Activated B cell treated with CpG ODN at 0.5 μM for 24 hours (primary cell): ENCODE measurements around the gene PPP1R3A. TPM values are rescaled to one million over a fixed set of nuclear protein-coding genes. Genes with fewer than 3 reads are reported as not detected.

Experiments used
- ATAC-seq: fragments of 200-7000 bp; cut with Tn5 transposase; one replicate; pipeline ENCODE4 v1.10.0; 2021; ENCODE audit warnings: low read depth, mild to moderate bottlenecking, moderate library complexity
- CTCF ChIA-PET: fragments of 350-600 bp; sonication (Branson Sonifier 250); formaldehyde crosslinking; loops from one replicate; lab custom pipeline; 2021; ENCODE audit warnings: antibody characterized with exemption; lab: Charles Lee
- POLR2A ChIA-PET: fragments of 350-600 bp; sonication (Branson Sonifier 250); formaldehyde crosslinking; loops from one replicate; lab custom pipeline; 2021; ENCODE audit warnings: antibody characterized with exemption; lab: Charles Lee
- DNase-seq: peaks from one replicate; pipeline ENCODE4 v3.0.0; 2022
- H3K27ac Mint-ChIP-seq: one replicate; pipeline ENCODE4 v1.8.0; 2020; ENCODE audit warnings: mixed read lengths
- H3K27me3 Mint-ChIP-seq: one replicate; pipeline ENCODE4 v1.8.0; 2021; ENCODE audit warnings: mixed read lengths
- H3K36me3 Mint-ChIP-seq: one replicate; pipeline ENCODE4 v1.8.0; 2021; ENCODE audit warnings: low read depth, mixed read lengths
- H3K4me1 Mint-ChIP-seq: one replicate; pipeline ENCODE4 v1.8.0; 2021; ENCODE audit warnings: mixed read lengths
- H3K4me3 Mint-ChIP-seq: one replicate; pipeline ENCODE4 v1.8.0; 2020; ENCODE audit warnings: mild to moderate bottlenecking, mixed read lengths
- H3K9me3 Mint-ChIP-seq: one replicate; pipeline ENCODE4 v1.8.0; 2020; ENCODE audit warnings: mixed read lengths
- CTCF ChIP-seq: fragments of 200-600 bp; IDR thresholded peaks from one replicate; pipeline ENCODE4 v1.8.0; 2022; ENCODE audit warnings: antibody characterized with exemption, mild to moderate bottlenecking
- intact Hi-C: fragments of 100-400 bp; cut with micrococcal nuclease; formaldehyde crosslinking; loops from one replicate; pipeline ENCODE4 v1.15.1; 2024
- total RNA-seq: library from RNA; stranded (reverse); gene quantifications from 2 replicates; pipeline ENCODE4 v1.2.3, GENCODE V29; 2022

PPP1R3A gene
- total RNA-seq, 1 donor from 2014 or later: not detected

GRCh38 chr7:113840954-113841353 is 77.9 kb downstream of the PPP1R3A start:
- Mint-ChIP-seq H3K4me3 (no peak overlapping the region), H3K27ac (no peak overlapping the region), H3K9me3 (no peaks in the 10 kb centered on the region), H3K27me3 (no peaks in the 10 kb centered on the region), H3K36me3 (no peaks in the 10 kb centered on the region), H3K4me1 (no peaks in the 10 kb centered on the region)
- intact Hi-C loops: no loop called here
- TF ChIP-seq CTCF: no peak
- ChIA-PET POLR2A (no interaction called here), CTCF (no interaction called here)
- no peak for ATAC-seq
- DNase-seq: no peak

GRCh38 chr7:113835367-113835766 is 83.4 kb downstream of the PPP1R3A start:
- no peak for ATAC-seq
- intact Hi-C loops: no loop called here
- no peak for TF ChIP-seq CTCF
- H3K36me3 Mint-ChIP-seq: no peaks in the 10 kb centered on the region
- H3K27ac Mint-ChIP-seq: no peak overlapping the region
- H3K9me3 Mint-ChIP-seq: no peaks in the 10 kb centered on the region
- ChIA-PET CTCF (no interaction called here), POLR2A (no interaction called here)
- no peaks in the 10 kb centered on the region for H3K27me3 Mint-ChIP-seq
- no peaks in the 10 kb centered on the region for H3K4me1 Mint-ChIP-seq
- DNase-seq: no peak
- no peak overlapping the region for H3K4me3 Mint-ChIP-seq

GRCh38 chr7:113832196-113832745 is 86.5 kb downstream of the PPP1R3A start:
- H3K27ac Mint-ChIP-seq: no peak overlapping the region
- H3K4me3 Mint-ChIP-seq: no peak overlapping the region
- H3K27me3 Mint-ChIP-seq: no peaks in the 10 kb centered on the region
- ATAC-seq (no peak), DNase-seq (no peak)
- no peaks in the 10 kb centered on the region for H3K4me1 Mint-ChIP-seq
- no peak for TF ChIP-seq CTCF
- H3K9me3 Mint-ChIP-seq: no peaks in the 10 kb centered on the region
- CTCF ChIA-PET: no interaction called here
- no peaks in the 10 kb centered on the region for H3K36me3 Mint-ChIP-seq
- intact Hi-C loops: no loop called here
- POLR2A ChIA-PET: no interaction called here

- POLR2A ChIA-PET: no interaction called here
- no peaks in the 10 kb centered on the region for H3K9me3 Mint-ChIP-seq
- no peak for ATAC-seq
- no peaks in the 10 kb centered on the region for H3K36me3 Mint-ChIP-seq
- no peaks in the 10 kb centered on the region for H3K4me1 Mint-ChIP-seq
- intact Hi-C loops: no loop called here
- no peak for TF ChIP-seq CTCF
- no peak overlapping the region for H3K4me3 Mint-ChIP-seq
- DNase-seq: no peak
- H3K27ac Mint-ChIP-seq: no peak overlapping the region
- H3K27me3 Mint-ChIP-seq: no peaks in the 10 kb centered on the region
- CTCF ChIA-PET: no interaction called here
Measured at GRCh38 chr7:113831556-113831955, 87.3 kb downstream of the PPP1R3A start.

- Mint-ChIP-seq H3K4me1 (no peaks in the 10 kb centered on the region), H3K27me3 (no peaks in the 10 kb centered on the region), H3K27ac (no peak overlapping the region), H3K36me3 (no peaks in the 10 kb centered on the region), H3K9me3 (no peaks in the 10 kb centered on the region), H3K4me3 (no peak overlapping the region)
- ATAC-seq: no peak
- POLR2A ChIA-PET: no interaction called here
- CTCF ChIA-PET: no interaction called here
- DNase-seq: no peak
- intact Hi-C loops: no loop called here
- no peak for TF ChIP-seq CTCF
Measured at GRCh38 chr7:113828581-113828980, 90.2 kb downstream of the PPP1R3A start.
